SH-SY5Y (cell line): Measurements from ENCODE around the gene KASH5.

Source experiments
- GATA2 ChIP-seq: IDR thresholded peaks from 2 replicates; pipeline ENCODE4 v1.6.1; 2011; ENCODE audit warnings: mild to moderate bottlenecking, low read depth, low read length
- GATA3 ChIP-seq: IDR thresholded peaks from 2 replicates; pipeline ENCODE4 v1.6.1; 2011; ENCODE audit warnings: low read depth, mild to moderate bottlenecking, low read length, moderate library complexity

The KASH5 gene

GRCh38 chr19:49387936-49388372, at the start of gene KASH5:
KASH5 (plus strand) TSS chr19:49388249; CDS start chr19:49390884, 2,635 bp downstream.
- no peak for TF ChIP-seq GATA2
- no peak for TF ChIP-seq GATA3

- TF ChIP-seq GATA2: no peak
- TF ChIP-seq GATA3: no peak
Measured at GRCh38 chr19:49338691-49339300, 49.3 kb upstream of the KASH5 start.

DNA sequence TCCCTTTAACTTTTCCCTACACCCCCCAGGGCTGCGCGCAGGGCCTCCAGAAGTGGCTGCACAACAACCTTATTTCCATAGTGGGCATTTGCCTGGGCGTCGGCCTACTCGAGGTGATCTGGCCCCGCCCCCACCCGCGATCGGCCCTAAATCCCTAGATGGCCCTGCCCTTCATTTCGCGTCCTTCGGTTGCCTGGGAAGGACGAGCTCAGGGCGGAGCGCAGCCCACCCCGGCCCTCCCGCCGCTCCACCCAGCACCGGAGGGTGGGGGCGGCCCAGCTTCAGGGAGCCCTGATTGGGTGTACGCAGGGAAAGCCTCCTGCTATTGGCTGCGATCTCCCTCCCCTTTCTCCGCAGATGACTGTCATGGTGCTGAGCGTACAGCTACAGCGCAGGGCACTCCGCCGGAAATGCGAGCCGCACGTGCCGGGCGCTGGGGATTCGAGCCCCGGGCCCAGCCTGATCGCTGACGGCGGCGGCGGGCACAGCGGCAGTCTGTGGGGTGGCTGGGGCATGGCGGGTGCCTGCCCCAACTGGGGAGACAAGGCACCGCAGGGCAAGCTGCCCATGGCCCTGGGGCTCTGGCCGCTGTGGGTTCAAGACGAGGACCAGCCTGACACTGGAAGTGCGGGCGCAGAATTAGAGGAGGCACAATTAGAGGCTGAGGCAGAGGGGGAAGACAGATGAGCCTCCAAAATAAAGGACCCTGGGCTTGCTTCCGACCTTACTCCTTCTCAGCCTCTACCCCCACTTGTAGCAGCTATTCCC, 48.6 kb upstream of the KASH5 start:
- TF ChIP-seq GATA3: no peak
- TF ChIP-seq GATA2: no peak

DNA sequence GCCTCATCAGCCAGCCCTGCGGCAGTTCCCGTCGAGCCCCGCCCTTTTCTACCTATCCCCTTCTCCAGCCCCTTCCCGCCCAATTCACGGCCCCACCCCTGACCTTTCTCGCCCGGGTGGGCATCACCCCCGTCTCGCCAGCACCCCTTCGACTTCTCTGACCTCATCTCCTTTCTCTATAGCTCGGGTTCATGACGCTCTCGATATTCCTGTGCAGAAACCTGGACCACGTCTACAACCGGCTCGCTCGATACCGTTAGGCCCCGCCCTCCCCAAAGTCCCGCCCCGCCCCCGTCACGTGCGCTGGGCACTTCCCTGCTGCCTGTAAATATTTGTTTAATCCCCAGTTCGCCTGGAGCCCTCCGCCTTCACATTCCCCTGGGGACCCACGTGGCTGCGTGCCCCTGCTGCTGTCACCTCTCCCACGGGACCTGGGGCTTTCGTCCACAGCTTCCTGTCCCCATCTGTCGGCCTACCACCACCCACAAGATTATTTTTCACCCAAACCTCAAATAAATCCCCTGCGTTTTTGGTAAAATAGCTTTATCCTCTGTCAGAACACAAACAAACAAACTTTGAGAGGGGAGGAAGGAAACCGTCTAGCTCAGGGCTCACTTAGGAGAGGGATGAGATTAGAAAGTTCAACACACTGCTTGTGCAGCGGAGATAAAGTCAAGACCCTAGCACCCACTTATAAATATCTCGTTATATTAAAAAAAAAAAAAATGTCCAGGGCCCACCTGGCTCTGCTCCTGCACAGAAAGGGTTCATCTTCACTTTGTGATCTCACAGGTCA, 47.8 kb upstream of the KASH5 start:
- TF ChIP-seq GATA2: no peak
- TF ChIP-seq GATA3: no peak

GRCh38 chr19:49340865-49341718, 47.0 kb upstream of the KASH5 start:
- no peak for TF ChIP-seq GATA3
- no peak for TF ChIP-seq GATA2

DNA sequence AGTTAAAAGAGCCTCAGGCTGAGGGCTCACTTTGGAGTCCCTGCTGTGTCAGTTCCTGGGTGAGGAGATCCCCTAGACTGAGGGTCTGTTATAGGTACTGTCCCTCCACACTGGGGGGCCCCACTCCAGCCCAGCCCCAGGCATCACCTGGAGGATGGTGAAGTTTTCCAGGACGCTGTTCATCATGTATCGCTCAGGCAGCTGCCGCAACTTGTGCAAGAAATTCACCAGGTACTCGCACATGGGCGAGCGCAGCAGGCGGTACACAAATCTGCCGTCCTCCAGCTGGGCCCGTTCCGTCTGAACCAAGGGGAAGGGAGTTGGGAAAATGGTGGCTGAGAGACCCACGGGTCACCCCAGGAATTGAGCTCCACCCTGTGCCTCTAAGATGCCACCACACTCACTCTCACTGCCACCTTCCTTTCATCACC, 45.7 kb upstream of the KASH5 start:
- TF ChIP-seq GATA2 (no peak), GATA3 (no peak)

- TF ChIP-seq GATA2: no peak
- no peak for TF ChIP-seq GATA3
Measured at GRCh38 chr19:49343123-49343522, 44.9 kb upstream of the KASH5 start.

GRCh38 chr19:49344505-49345423, 43.3 kb upstream of the KASH5 start:
- no peak for TF ChIP-seq GATA3

GRCh38 chr19:49347191-49347590, 40.9 kb upstream of the KASH5 start:
- TF ChIP-seq GATA2 (no peak), GATA3 (no peak)

DNA sequence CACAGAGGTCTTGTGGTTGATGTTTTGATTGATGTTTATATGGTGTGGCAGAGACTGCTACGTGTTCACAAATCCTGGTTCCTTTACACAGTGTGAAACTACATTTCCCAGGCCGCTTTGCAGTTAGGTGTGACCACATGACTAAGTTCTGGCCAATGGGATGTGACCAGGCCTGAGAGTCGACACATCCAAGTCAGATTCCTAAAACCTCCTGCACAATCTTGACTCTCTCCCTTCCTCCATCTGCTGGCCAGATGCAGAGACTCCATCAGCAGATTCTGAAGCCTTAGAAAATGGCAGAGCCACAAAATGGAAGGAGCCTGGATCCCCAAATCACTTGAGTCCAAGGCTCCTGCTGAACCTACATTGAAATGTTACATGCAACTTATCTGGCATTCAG, 40.2 kb upstream of the KASH5 start:
- no peak for TF ChIP-seq GATA2
- TF ChIP-seq GATA3: no peak

- TF ChIP-seq GATA2 (no peak), GATA3 (no peak)
Measured at GRCh38 chr19:49348305-49349189, 39.5 kb upstream of the KASH5 start.

DNA sequence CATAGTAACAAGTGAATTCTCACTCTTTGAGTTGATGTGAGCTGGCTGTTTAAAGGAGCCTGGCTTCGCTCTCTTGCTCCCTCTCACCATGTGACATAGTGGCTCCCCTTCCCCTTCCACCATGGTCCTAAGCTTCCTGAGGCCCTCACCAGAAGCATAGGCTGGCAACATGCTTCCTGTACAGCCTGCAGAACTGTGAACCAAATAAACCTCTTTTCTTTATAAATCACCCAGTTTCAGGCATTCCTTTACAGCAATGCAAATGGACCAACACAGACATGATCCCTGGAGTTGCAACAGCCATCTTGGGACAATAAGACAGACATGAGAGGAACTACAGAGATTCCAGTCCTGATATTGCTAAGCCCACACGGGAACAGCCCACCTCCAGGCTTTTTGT, 38.5 kb upstream of the KASH5 start:
- TF ChIP-seq GATA2: no peak

DNA sequence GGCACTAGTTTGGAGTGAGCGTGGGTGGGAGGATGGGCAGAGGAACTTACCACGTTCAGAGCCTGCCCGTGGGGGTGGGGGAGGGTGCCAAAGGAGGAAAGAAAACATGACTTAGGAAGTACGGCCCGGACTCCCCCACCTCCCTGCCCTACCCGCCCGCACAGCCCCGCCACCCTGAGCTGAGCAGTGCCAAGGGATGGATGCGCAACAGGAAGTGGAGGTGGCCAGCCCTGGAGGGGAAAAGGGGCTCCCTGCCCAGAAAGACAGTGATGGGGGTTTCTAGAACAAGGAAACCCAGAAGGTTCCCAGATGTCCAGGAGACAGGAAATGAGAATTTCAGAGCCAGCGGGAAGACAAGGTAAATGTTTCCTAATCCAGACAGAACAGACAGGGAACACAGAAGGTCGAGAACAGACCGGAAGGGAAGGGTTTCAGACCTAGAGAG, 32.1 kb upstream of the KASH5 start:
- TF ChIP-seq GATA2 (no peak), GATA3 (no peak)
